Pancreas (tissue), 10 donors: Measurements from ENCODE around the gene YLPM1. TPM values are rescaled to one million over a fixed set of nuclear protein-coding genes. Genes with fewer than 3 reads are reported as not detected.

Experiments used
- ATAC-seq, 4 donors: fragments of 200-7000 bp; cut with Tn5 transposase; one replicate each; pipeline versions ENCODE4 v1.8.0 to v1.9.1; 2020; ENCODE audit warnings: mild to moderate bottlenecking in 4 of 4, moderate library complexity in 4 of 4
- DNase-seq, 6 donors: peaks; one replicate each; pipeline ENCODE4 v3.0.0-alpha.2; 2020
- FAIRE-seq: peaks from 2 replicates; lab custom pipeline; 2012; peaks lifted over from hg19 to GRCh38; lab: Jason Lieb, UNC
- H3K27ac ChIP-seq, 4 donors: fragments of 200-600 bp; sonication (generic); 1 replicate in 3 of 4; 2 replicates in 1 of 4; pipeline versions ENCODE4 v1.5.0 to v1.8.0; 2020
- H3K27me3 ChIP-seq, 4 donors: fragments of 200-600 bp; one replicate each; pipeline ENCODE4 v1.8.0; 2021
- H3K36me3 ChIP-seq, 3 donors: fragments of 200-600 bp; sonication (generic) in 1 of 3; one replicate each; pipeline versions ENCODE4 v1.5.0 to v1.8.0; 2020 to 2021
- H3K4me1 ChIP-seq, 3 donors: fragments of 200-600 bp; one replicate each; pipeline ENCODE4 v1.8.0; 2021
- H3K4me3 ChIP-seq, 4 donors: fragments of 200-600 bp; sonication (generic) in 2 of 4; one replicate each; pipeline versions ENCODE4 v1.5.0 to v1.8.0; 2020 to 2021
- H3K9me3 ChIP-seq, 4 donors: fragments of 200-600 bp; one replicate each; pipeline ENCODE4 v1.8.0; 2021
- CTCF ChIP-seq, 4 donors: fragments of 200-600 bp; sonication (generic) in 3 of 4; IDR thresholded peaks; one replicate each; pipeline versions ENCODE4 v1.5.0 to v1.8.0; 2021; ENCODE audit warnings: antibody characterized with exemption in 4 of 4
- WGBS, 2 donors: extraction: QIAGEN DNeasy Blood & Tissue Kit; methylation state at CpG; one replicate each; pipeline ENCODE4 v1.1.7; 2013; 5-methylcytosine and 5-hydroxymethylcytosine counted together
- intact Hi-C, 3 donors: fragments of 100-400 bp; cut with DNase I; formaldehyde crosslinking; loops; one replicate each; pipeline versions ENCODE4 v1.11.1 to v1.14.2; 2022
- polyA plus RNA-seq, 2 donors: library from polyadenylated mRNA; stranded (reverse); fragments of 200-250 nt; gene quantifications; one replicate each; pipeline ENCODE4 v1.2.3, GENCODE V29; 2013
- total RNA-seq, 6 donors: library from RNA; stranded (reverse); fragmentation: NEBNext Ultra II Directional in 4 of 6; extraction: Animal tissue kit (Norgen Biotek cat#: 25700) in 4 of 6; gene quantifications; one replicate each; pipeline versions ENCODE4 v1.2.1 to v1.2.4, GENCODE V29; 2021 to 2023
- donor health status: healthy with polysubstance abuse.
- donor health status: DM: no; HTN: no; CAD: no; lungs with moderate emphysema.
- donor health status: DM: no; HTN: no; CAD: no.
- donor health status: control.
- donor health status: control.
- donor health status: Bipolar disorder and iron deficiency.
- donor health status: DM: yes; HTN: yes; CAD: no.
- donor health status: DM: no; HTN: no; CAD: no.
- donor health status: DM: no; HTN: no; CAD: no.
- donor health status: DM: yes; HTN: yes; CAD: no.

Gene YLPM1
- total and polyA plus RNA-seq, 8 donors, result 14.1 to 33.3 (median 24.5) TPM

GRCh38 chr14:74853581-74853980, 90.5 kb downstream of the YLPM1 start:
- Histone ChIP-seq H3K4me1 (no peaks in the 10 kb centered on the region), H3K4me3 (no peak overlapping the region), H3K9me3 (no peaks in the 10 kb centered on the region), H3K36me3 (no peaks in the 10 kb centered on the region), H3K27ac (peak overlapping the region in 2 of 4 donors; percentile 12 to 45), H3K27me3 (no peaks in the 10 kb centered on the region)
- no peak for FAIRE-seq
- no peak for DNase-seq
- ATAC-seq, result peak in 3 of 4 donors; percentile 7 to 30 (median 12)
- no peak for TF ChIP-seq CTCF (IDR thresholded peaks at IDR 0.05)
- WGBS, 2 donors, result 33 to 44% methylated on average over 4 of the region's 4 CpGs
- intact Hi-C loops, result no loop called here

GRCh38 chr14:74855021-74855420, 91.9 kb downstream of the YLPM1 start:
- 68 to 81% methylated on average over 7 of the region's 7 CpGs for WGBS, 2 donors
- TF ChIP-seq CTCF (IDR thresholded peaks at IDR 0.05), result no peak
- Histone ChIP-seq H3K36me3 (no peaks in the 10 kb centered on the region), H3K27me3 (no peaks in the 10 kb centered on the region), H3K9me3 (no peaks in the 10 kb centered on the region), H3K4me3 (no peak overlapping the region), H3K4me1 (no peaks in the 10 kb centered on the region), H3K27ac (no peak overlapping the region)
- ATAC-seq (no peak), DNase-seq (no peak), FAIRE-seq (no peak)
- intact Hi-C loops, result loop anchor here in 1 of 3 donors (5.0 kb wide), 1 partner anchor 52 kb away; no protein-coding TSS in a partner anchor

- no peaks in the 10 kb centered on the region for H3K27me3 ChIP-seq
- intact Hi-C loops, result loop anchor here in 1 of 3 donors (5.0 kb wide), 1 partner anchor 51 kb away; no protein-coding TSS in a partner anchor
- 69 to 89% methylated on average over 4 of the region's 4 CpGs for WGBS, 2 donors
- H3K4me1 ChIP-seq, result no peaks in the 10 kb centered on the region
- no peak overlapping the region for H3K4me3 ChIP-seq
- FAIRE-seq (no peak), DNase-seq (no peak), ATAC-seq (no peak)
- no peak for TF ChIP-seq CTCF (IDR thresholded peaks at IDR 0.05)
- no peaks in the 10 kb centered on the region for H3K36me3 ChIP-seq
- H3K27ac ChIP-seq, result no peak overlapping the region
- no peaks in the 10 kb centered on the region for H3K9me3 ChIP-seq
These were observed 92.8 kb downstream of the YLPM1 start for GRCh38 chr14:74855945-74856344.

GRCh38 chr14:74856366-74856765, 93.2 kb downstream of the YLPM1 start:
- TF ChIP-seq CTCF (IDR thresholded peaks at IDR 0.05), result no peak
- Histone ChIP-seq H3K27me3 (no peaks in the 10 kb centered on the region), H3K27ac (no peak overlapping the region), H3K36me3 (no peaks in the 10 kb centered on the region), H3K4me1 (no peaks in the 10 kb centered on the region), H3K9me3 (no peaks in the 10 kb centered on the region), H3K4me3 (no peak overlapping the region)
- FAIRE-seq, result no peak
- 68 to 86% methylated on average over 1 of the region's 1 CpG for WGBS, 2 donors
- ATAC-seq, result peak in 1 of 4 donors; percentile 45
- DNase-seq, result no peak
- intact Hi-C loops, result loop anchor here in 1 of 3 donors (5.0 kb wide), 1 partner anchor 51 kb away; no protein-coding TSS in a partner anchor

GRCh38 chr14:74858022-74858421, 94.9 kb downstream of the YLPM1 start:
- DNase-seq, result no peak
- intact Hi-C loops, result loop anchor here in 1 of 3 donors (5.0 kb wide), 1 partner anchor 49 kb away; no protein-coding TSS in a partner anchor
- WGBS, 2 donors, result 53 to 67% methylated on average over 1 of the region's 1 CpG

More at GRCh38 chr14:74858022-74858421, 94.9 kb downstream of the YLPM1 start:
- no peak for TF ChIP-seq CTCF (IDR thresholded peaks at IDR 0.05)
- FAIRE-seq (no peak), ATAC-seq (no peak)
- no peak overlapping the region for H3K4me3 ChIP-seq
- no peaks in the 10 kb centered on the region for H3K27me3 ChIP-seq
- H3K36me3 ChIP-seq, result no peaks in the 10 kb centered on the region
- H3K9me3 ChIP-seq, result no peaks in the 10 kb centered on the region
- no peak overlapping the region for H3K27ac ChIP-seq
- no peaks in the 10 kb centered on the region for H3K4me1 ChIP-seq
